Measurements from ENCODE around the gene CSNK1A1.

- TF ChIP-seq POLR2A (IDR thresholded peaks at IDR 0.05) (no peak), POLR2AphosphoS5 (IDR thresholded peaks at IDR 0.05) (no peak), CTCF (IDR thresholded peaks at IDR 0.05) (no peak), EP300 (IDR thresholded peaks at IDR 0.05; ENCODE audit: low read depth) (no peak)
Measured at GRCh38 chr5:149529463-149529862, 21.8 kb downstream of the CSNK1A1 start.
